Caco-2 (cell line): ENCODE measurements around the gene GABBR1. TPM values are rescaled to one million over a fixed set of nuclear protein-coding genes. Genes with fewer than 3 reads are reported as not detected.
A peak's percentile ranks its signal among the peaks of the same experiment; 100 is the strongest.

Experiments
- BruUV-seq: library from RNA; stranded (reverse); fragments of 400-500 nt; replicated peaks from 2 replicates; lab custom pipeline; 2021; lab: Mats Ljungman, UMichigan
- CTCF ChIA-PET: fragments of 300-600 bp; sonication (Branson Sonifier 250); formaldehyde crosslinking; loops from one replicate; lab custom pipeline; 2022; ENCODE audit warnings: antibody characterized with exemption; lab: Charles Lee
- POLR2A ChIA-PET: fragments of 300-600 bp; sonication (Branson Sonifier 250); formaldehyde crosslinking; loops from one replicate; lab custom pipeline; 2022; ENCODE audit warnings: antibody characterized with exemption; lab: Charles Lee
- DNase-seq, 2 experiments: peaks; one replicate each; pipeline versions ENCODE4 v3.0.0 to v3.0.0-alpha.2; 2020 to 2022
- H3K27me3 ChIP-seq: replicated peaks from 2 replicates; pipeline ENCODE4 v1.6.0; 2011; ENCODE audit warnings: low read length; ENCODE audit not compliant: control insufficient read depth, insufficient read depth
- H3K36me3 ChIP-seq: 2 replicates; pipeline ENCODE4 v1.5.1; 2011; ENCODE audit warnings: low read length; ENCODE audit not compliant: control insufficient read depth, insufficient read depth
- H3K4me1 ChIP-seq: fragments of 250-450 bp; sonication (Bioruptor Pico); 2 replicates; pipeline ENCODE4 v1.5.1; 2020; ENCODE audit warnings: mild to moderate bottlenecking
- H3K4me3 ChIP-seq: 2 replicates; pipeline ENCODE4 v1.5.1; 2011; ENCODE audit warnings: low read depth, mild to moderate bottlenecking, control low read depth, low read length
- H3K9me3 ChIP-seq: fragments of 250-450 bp; sonication (Bioruptor Pico); 2 replicates; pipeline ENCODE4 v1.5.1; 2020; ENCODE audit warnings: mild to moderate bottlenecking, moderate library complexity
- H3K27ac Mint-ChIP-seq: one replicate; pipeline ENCODE4 v1.8.0; 2022; ENCODE audit warnings: mixed read lengths; ENCODE audit not compliant: unreplicated experiment
- H3K27me3 Mint-ChIP-seq: one replicate; pipeline ENCODE4 v1.8.0; 2022; ENCODE audit warnings: mixed read lengths; ENCODE audit not compliant: insufficient read depth, unreplicated experiment
- H3K36me3 Mint-ChIP-seq: one replicate; pipeline ENCODE4 v1.8.0; 2022; ENCODE audit warnings: mild to moderate bottlenecking, mixed read lengths; ENCODE audit not compliant: insufficient read depth, unreplicated experiment
- H3K4me1 Mint-ChIP-seq: one replicate; pipeline ENCODE4 v1.8.0; 2022; ENCODE audit warnings: low read depth, mixed read lengths; ENCODE audit not compliant: unreplicated experiment
- H3K4me3 Mint-ChIP-seq: one replicate; pipeline ENCODE4 v1.8.0; 2022; ENCODE audit warnings: mild to moderate bottlenecking, moderate library complexity, mixed read lengths; ENCODE audit not compliant: unreplicated experiment
- H3K9me3 Mint-ChIP-seq: one replicate; pipeline ENCODE4 v1.8.0; 2022; ENCODE audit warnings: mixed read lengths; ENCODE audit not compliant: unreplicated experiment
- CTCF ChIP-seq, 2 experiments: fragments of 200-600 bp in 1 of 2; IDR thresholded peaks; 1 replicate in 1 of 2; 2 replicates in 1 of 2; pipeline versions ENCODE4 v1.5.1 to v1.8.0; 2011 to 2022; ENCODE audit warnings: antibody characterized with exemption in 1 of 2, control low read depth in 1 of 2, inconsistent platforms in 1 of 2, low read depth in 1 of 2, low read length in 1 of 2, mild to moderate bottlenecking in 1 of 2, moderate library complexity in 1 of 2; ENCODE audit not compliant: insufficient read depth in 1 of 2, severe bottlenecking in 1 of 2, unreplicated experiment in 1 of 2
- intact Hi-C: fragments of 100-400 bp; cut with micrococcal nuclease; formaldehyde crosslinking; loops from one replicate; pipeline ENCODE4 v1.10.0; 2022; ENCODE audit not compliant: unreplicated experiment
- total RNA-seq: library from RNA; stranded (reverse); gene quantifications from 2 replicates; pipeline ENCODE4 v1.2.3, GENCODE V29; 2022

Gene GABBR1
- total RNA-seq, 1 experiment from 2014 or later = 3.3 TPM

- peaks cover 19% of the 10 kb centered on the region for H3K9me3 Mint-ChIP-seq
Observed at GRCh38 chr6:29510202-29510601, 122.8 kb downstream of the GABBR1 start.

More at GRCh38 chr6:29510202-29510601, 122.8 kb downstream of the GABBR1 start:
- BruUV-seq = no TSS peak
- Histone ChIP-seq H3K4me3 (no peak overlapping the region), H3K36me3 (no peaks in the 10 kb centered on the region), H3K27me3 (no peaks in the 10 kb centered on the region), H3K4me1 (no peaks in the 10 kb centered on the region), H3K9me3 (no peaks in the 10 kb centered on the region)
- intact Hi-C loops = no loop called here
- H3K27ac Mint-ChIP-seq = no peak overlapping the region
- no peak overlapping the region for H3K4me3 Mint-ChIP-seq
- peaks cover 17% of the 10 kb centered on the region for H3K27me3 Mint-ChIP-seq
- ChIA-PET POLR2A (no interaction called here), CTCF (no interaction called here)
- no peaks in the 10 kb centered on the region for H3K36me3 Mint-ChIP-seq
- peak in 1 of 2 experiments; percentile 18 for DNase-seq
- peak in 1 of 2 experiments; percentile 34 for TF ChIP-seq CTCF (IDR thresholded peaks at IDR 0.05; ENCODE audit: insufficient read depth in 1 of 2, low read depth in 1 of 2, low read length in 1 of 2, severe bottlenecking in 1 of 2, unreplicated experiment in 1 of 2)
- no peaks in the 10 kb centered on the region for H3K4me1 Mint-ChIP-seq

Other genes starting within 250 kb of the GABBR1 start
- gene OR12D2, start 237.6 kb downstream of the GABBR1 start, total RNA-seq = not detected in 2 replicates
- not detected in 2 replicates for gene OR12D1, start 218.3 kb downstream of the GABBR1 start, total RNA-seq
- gene OR10C1, start 193.9 kb downstream of the GABBR1 start, total RNA-seq = not detected in 2 replicates
- not detected in 2 replicates for gene OR11A1, start 176.1 kb downstream of the GABBR1 start, total RNA-seq
- gene OR2H1, start 176.0 kb downstream of the GABBR1 start, total RNA-seq = not detected in 2 replicates
- gene MAS1L, start 145.2 kb downstream of the GABBR1 start, total RNA-seq = not detected in 2 replicates
- 4.9 and 8.2 TPM in 2 replicates for gene UBD, start 73.5 kb downstream of the GABBR1 start, total RNA-seq
- gene OR2H2, start 48.1 kb downstream of the GABBR1 start, total RNA-seq = not detected in 2 replicates
- gene MOG, start 23.9 kb upstream of the GABBR1 start, total RNA-seq = not detected in 2 replicates
- not detected in 2 replicates for gene ZFP57, start 48.0 kb upstream of the GABBR1 start, total RNA-seq
- 4.4 and 4.7 TPM in 2 replicates for gene HLA-F, start 90.3 kb upstream of the GABBR1 start, total RNA-seq
- 0.88 TPM in 1 of 2 replicates, not detected in the other for gene HLA-G, start 194.6 kb upstream of the GABBR1 start, total RNA-seq